RWPE2 (cell line): ENCODE results near the gene FAM149A.

Source experiments
- ATAC-seq: fragments of 200-7000 bp; cut with Tn5 transposase; 3 replicates; pipeline ENCODE4 v1.9.1; 2021; ENCODE audit warnings: low read depth
- DNase-seq: peaks from one replicate; pipeline ENCODE4 v3.0.0-alpha.2; 2020; ENCODE audit warnings: low spot score
- H3K27ac ChIP-seq: fragments of 450-650 bp; 2 replicates; pipeline ENCODE4 v1.5.1; 2017; ENCODE audit warnings: mild to moderate bottlenecking; ENCODE audit not compliant: poor library complexity, severe bottlenecking
- H3K27me3 ChIP-seq: fragments of 250-450 bp; sonication (Bioruptor Pico); 2 replicates; pipeline ENCODE4 v1.5.1; 2021; ENCODE audit warnings: mild to moderate bottlenecking, moderate library complexity; ENCODE audit not compliant: insufficient read depth, poor library complexity, severe bottlenecking
- H3K36me3 ChIP-seq: fragments of 250-450 bp; sonication (Bioruptor Pico); 2 replicates; pipeline ENCODE4 v1.5.1; 2020; ENCODE audit warnings: low read depth, mild to moderate bottlenecking, moderate library complexity
- H3K4me1 ChIP-seq: fragments of 250-450 bp; sonication (Bioruptor Pico); 2 replicates; pipeline ENCODE4 v1.5.1; 2021; ENCODE audit warnings: mild to moderate bottlenecking, moderate library complexity; ENCODE audit not compliant: insufficient read depth, poor library complexity, severe bottlenecking
- H3K4me3 ChIP-seq: fragments of 250-450 bp; sonication (Bioruptor Pico); 2 replicates; pipeline ENCODE4 v1.5.1; 2021; ENCODE audit warnings: mild to moderate bottlenecking, moderate library complexity; ENCODE audit not compliant: severe bottlenecking
- H3K9me3 ChIP-seq: fragments of 250-450 bp; sonication (Bioruptor Pico); 2 replicates; pipeline ENCODE4 v1.5.1; 2021; ENCODE audit warnings: mild to moderate bottlenecking, moderate library complexity; ENCODE audit not compliant: severe bottlenecking
- TF ChIP-seq, protein P1 (sequence below): fragments of 450-650 bp; IDR thresholded peaks from one replicate; pipeline ENCODE4 v1.5.1; 2017; ENCODE audit warnings: mild to moderate bottlenecking, moderate library complexity; ENCODE audit not compliant: poor library complexity, severe bottlenecking

The FAM149A gene

DNA sequence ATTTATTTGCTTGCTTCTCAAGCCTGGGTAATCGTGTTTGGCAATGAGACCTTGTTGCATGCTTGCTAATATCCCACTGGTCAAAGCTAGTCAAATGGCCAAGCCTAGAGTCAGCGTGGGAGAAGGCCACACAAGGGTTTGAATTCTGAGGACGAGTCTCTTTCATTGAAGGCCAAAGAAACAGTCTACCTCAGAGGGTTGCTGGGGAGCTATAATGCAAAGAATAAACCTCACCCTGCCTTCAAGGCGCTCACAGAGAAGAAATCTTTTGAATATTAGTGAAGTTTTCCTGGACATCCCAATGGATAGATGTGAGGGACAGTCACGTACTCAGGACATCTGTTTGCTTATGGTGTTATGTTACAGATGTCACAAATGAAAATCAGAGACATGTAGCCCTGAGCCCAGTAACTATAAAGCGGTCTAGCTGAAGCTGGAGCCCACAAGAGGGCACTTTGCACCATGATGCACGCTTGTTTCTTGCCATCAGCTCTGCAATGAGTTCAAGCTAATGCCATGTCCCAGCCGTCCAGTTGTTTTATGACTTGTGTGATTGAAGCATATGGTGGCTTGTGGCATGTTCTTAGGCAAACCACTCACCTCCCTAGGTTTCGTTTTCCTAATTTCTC is 36.6 kb upstream of the FAM149A start:
- no peaks in the 10 kb centered on the region for H3K27me3 ChIP-seq
- ATAC-seq (peak; percentile 51), DNase-seq (no peak)
- TF ChIP-seq, protein P1, sequence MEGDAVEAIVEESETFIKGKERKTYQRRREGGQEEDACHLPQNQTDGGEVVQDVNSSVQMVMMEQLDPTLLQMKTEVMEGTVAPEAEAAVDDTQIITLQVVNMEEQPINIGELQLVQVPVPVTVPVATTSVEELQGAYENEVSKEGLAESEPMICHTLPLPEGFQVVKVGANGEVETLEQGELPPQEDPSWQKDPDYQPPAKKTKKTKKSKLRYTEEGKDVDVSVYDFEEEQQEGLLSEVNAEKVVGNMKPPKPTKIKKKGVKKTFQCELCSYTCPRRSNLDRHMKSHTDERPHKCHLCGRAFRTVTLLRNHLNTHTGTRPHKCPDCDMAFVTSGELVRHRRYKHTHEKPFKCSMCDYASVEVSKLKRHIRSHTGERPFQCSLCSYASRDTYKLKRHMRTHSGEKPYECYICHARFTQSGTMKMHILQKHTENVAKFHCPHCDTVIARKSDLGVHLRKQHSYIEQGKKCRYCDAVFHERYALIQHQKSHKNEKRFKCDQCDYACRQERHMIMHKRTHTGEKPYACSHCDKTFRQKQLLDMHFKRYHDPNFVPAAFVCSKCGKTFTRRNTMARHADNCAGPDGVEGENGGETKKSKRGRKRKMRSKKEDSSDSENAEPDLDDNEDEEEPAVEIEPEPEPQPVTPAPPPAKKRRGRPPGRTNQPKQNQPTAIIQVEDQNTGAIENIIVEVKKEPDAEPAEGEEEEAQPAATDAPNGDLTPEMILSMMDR, result peak; percentile 40
- no peak overlapping the region for H3K27ac ChIP-seq
- peak overlapping the region; percentile 32 for H3K4me3 ChIP-seq
- no peaks in the 10 kb centered on the region for H3K36me3 ChIP-seq
- H3K4me1 ChIP-seq, result peaks cover 10% of the 10 kb centered on the region
- H3K9me3 ChIP-seq, result no peaks in the 10 kb centered on the region

DNA sequence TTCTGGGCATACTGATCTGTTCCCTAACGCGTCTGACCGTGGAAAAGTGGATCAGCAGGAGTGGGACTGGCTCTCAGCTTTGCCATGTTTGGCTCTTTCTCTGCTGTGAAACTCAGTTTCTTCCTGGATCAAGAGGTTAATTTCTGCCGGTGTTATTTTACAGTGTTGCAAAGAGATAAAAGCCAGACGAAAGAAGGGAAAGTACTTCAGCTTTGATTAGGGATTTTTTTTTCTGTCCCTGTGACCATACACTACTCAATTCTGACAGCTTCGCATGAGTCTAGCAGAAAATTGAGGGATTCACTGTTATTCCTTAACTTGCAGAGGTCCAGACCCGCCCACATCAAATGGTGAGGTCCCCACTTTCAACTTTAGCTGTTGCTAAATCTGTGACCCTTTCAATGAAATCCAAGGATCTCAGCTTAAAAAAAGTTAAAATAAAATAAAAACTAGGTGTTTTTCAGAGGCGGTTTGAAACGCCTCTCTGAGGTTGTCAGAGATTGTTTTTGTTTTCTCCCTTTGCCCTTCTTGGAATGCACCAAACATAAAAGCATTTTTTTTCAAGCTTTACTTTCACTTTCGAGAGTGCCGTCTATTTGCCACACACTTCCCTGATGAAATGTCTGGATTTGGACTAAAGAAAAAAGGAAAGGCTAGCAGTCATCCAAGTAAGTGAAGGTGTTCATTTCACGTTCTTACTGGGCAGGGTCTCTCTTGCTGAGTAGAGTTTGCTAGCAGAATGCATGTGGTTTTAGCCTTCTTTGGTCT is 35.7 kb upstream of the FAM149A start, which contains the start of gene TLR3:
Gene TLR3, plus strand, starts transcription at position 576 of the 768 bp plus-strand sequence. CDS start 7,464 bp downstream, outside the sequence.
- Histone ChIP-seq H3K4me1 (peaks cover 10% of the 10 kb centered on the region), H3K27ac (no peak within 1 kb of the TSS), H3K4me3 (peak within 1 kb of the TSS; percentile 32), H3K36me3 (no peaks in the 10 kb centered on the region), H3K9me3 (no peaks in the 10 kb centered on the region), H3K27me3 (no peaks in the 10 kb centered on the region)
- TF ChIP-seq, protein P1, result no peak
- no peak for DNase-seq
- ATAC-seq, result peak; percentile 45

DNA sequence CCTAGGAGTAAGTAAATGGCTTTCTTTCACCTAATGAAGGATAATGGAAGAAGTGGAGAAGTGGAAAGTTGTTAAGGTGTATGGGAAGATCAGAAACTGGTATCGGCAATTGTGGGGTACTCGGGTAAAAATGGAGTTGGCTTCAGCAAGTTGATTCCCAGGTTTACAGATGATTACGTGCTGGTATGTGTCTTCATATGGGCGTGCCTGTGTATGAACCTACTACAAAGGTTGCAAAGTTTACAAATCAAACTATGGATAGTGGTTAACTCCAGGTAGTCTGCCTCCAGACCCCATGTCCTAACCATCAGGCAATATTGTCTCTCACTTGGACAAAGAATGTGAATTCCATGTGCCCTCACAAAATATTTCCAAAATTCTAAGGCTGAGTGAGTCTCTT is 34.8 kb upstream of the FAM149A start:
- ATAC-seq, result no peak; the same call in 2 of the 3 replicates
- TF ChIP-seq, protein P1, result no peak
- DNase-seq, result no peak
- Histone ChIP-seq H3K4me1 (peaks cover 10% of the 10 kb centered on the region), H3K27ac (no peak overlapping the region), H3K36me3 (no peaks in the 10 kb centered on the region), H3K9me3 (no peaks in the 10 kb centered on the region), H3K27me3 (no peaks in the 10 kb centered on the region), H3K4me3 (peak overlapping the region; percentile 32)

DNA sequence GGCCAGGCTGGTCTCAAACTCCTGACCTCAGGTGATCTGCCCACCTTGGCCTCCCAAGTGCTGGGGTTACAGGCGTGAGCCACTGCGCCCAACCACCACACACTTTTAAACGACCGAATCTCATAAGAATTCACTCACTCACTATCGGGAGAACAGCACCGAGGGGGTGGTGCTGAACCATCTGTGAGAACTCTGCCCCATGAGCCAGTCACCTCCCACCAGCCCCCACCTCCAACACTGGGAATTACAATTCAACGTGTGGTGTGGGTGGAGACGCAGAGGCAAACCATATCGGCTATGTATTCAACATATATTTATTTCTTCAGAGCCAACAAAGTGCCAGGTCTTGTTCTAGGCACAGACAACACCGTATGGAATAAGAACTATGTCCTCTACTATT is 32.0 kb upstream of the FAM149A start:
- no peak overlapping the region for H3K4me3 ChIP-seq
- no peak for ATAC-seq

More for the DNA sequence above, 32.0 kb upstream of the FAM149A start:
- no peaks in the 10 kb centered on the region for H3K9me3 ChIP-seq
- no peaks in the 10 kb centered on the region for H3K36me3 ChIP-seq
- no peaks in the 10 kb centered on the region for H3K27me3 ChIP-seq
- H3K27ac ChIP-seq, result no peak overlapping the region
- DNase-seq, result no peak
- peaks cover 10% of the 10 kb centered on the region for H3K4me1 ChIP-seq
- TF ChIP-seq, protein P1, result no peak
